Common myeloid progenitor, CD34-positive (primary cell): ENCODE results near the gene ATRIP.
A peak's percentile ranks its signal among the peaks of the same experiment; 100 is the strongest.

Experiments
- CTCF ChIA-PET: fragments of 350-600 bp; sonication (Branson Sonifier 250); formaldehyde crosslinking; loops from one replicate; lab custom pipeline; 2021; ENCODE audit warnings: antibody characterized with exemption; lab: Charles Lee
- POLR2A ChIA-PET: fragments of 350-600 bp; sonication (Branson Sonifier 250); formaldehyde crosslinking; loops from one replicate; lab custom pipeline; 2021; ENCODE audit warnings: antibody characterized with exemption; lab: Charles Lee
- DNase-seq, 3 donors: peaks; one replicate each; pipeline versions ENCODE4 v3.0.0 to v3.0.0-alpha.2; 2013
- H3K27ac ChIP-seq, 2 experiments: 1 replicate in 1 of 2; 2 replicates in 1 of 2; pipeline ENCODE4 v1.7.0; 2013; ENCODE audit warnings: inconsistent platforms in 2 of 2, low read length in 2 of 2, mild to moderate bottlenecking in 2 of 2, low read depth in 1 of 2, moderate library complexity in 1 of 2; ENCODE audit not compliant: severe bottlenecking in 2 of 2, insufficient read depth in 1 of 2, poor library complexity in 1 of 2
- H3K27me3 ChIP-seq, 5 experiments: replicated peaks in 2 of 5; 1 replicate in 3 of 5; 2 replicates in 2 of 5; pipeline versions ENCODE4 v1.6.1 to v1.7.0; 2013; ENCODE audit warnings: low read length in 4 of 5, mild to moderate bottlenecking in 2 of 5, moderate library complexity in 2 of 5, inconsistent platforms in 1 of 5; ENCODE audit not compliant: insufficient read depth in 5 of 5, control insufficient read depth in 4 of 5
- H3K36me3 ChIP-seq, 4 experiments: 1 replicate in 2 of 4; 2 replicates in 2 of 4; pipeline versions ENCODE4 v1.6.1 to v1.7.0; 2013; ENCODE audit warnings: low read length in 3 of 4, control low read depth in 1 of 4, mild to moderate bottlenecking in 1 of 4; ENCODE audit not compliant: control insufficient read depth in 4 of 4, insufficient read depth in 4 of 4
- H3K4me1 ChIP-seq, 4 experiments: 1 replicate in 3 of 4; 2 replicates in 1 of 4; pipeline versions ENCODE4 v1.6.1 to v1.7.1; 2013; ENCODE audit warnings: low read length in 3 of 4, mild to moderate bottlenecking in 3 of 4, control low read depth in 1 of 4, inconsistent platforms in 1 of 4, moderate library complexity in 1 of 4; ENCODE audit not compliant: control insufficient read depth in 4 of 4, insufficient read depth in 4 of 4; ENCODE audit errors: control extremely low read depth in 1 of 4
- H3K4me3 ChIP-seq, 7 experiments: 1 replicate in 4 of 7; 2 replicates in 3 of 7; pipeline versions ENCODE4 v1.5.1 to v1.7.0; 2013; ENCODE audit warnings: mild to moderate bottlenecking in 7 of 7, low read length in 6 of 7, moderate library complexity in 6 of 7, inconsistent platforms in 2 of 7, low read depth in 2 of 7, control low read depth in 1 of 7; ENCODE audit not compliant: insufficient read depth in 4 of 7, control insufficient read depth in 1 of 7; ENCODE audit errors: extremely low read depth in 1 of 7
- H3K9me3 ChIP-seq, 5 experiments: 1 replicate in 4 of 5; 2 replicates in 1 of 5; pipeline versions ENCODE4 v1.6.1 to v1.7.1; 2013; ENCODE audit warnings: low read length in 4 of 5, mild to moderate bottlenecking in 2 of 5, inconsistent platforms in 1 of 5, low read depth in 1 of 5, moderate library complexity in 1 of 5; ENCODE audit not compliant: control insufficient read depth in 4 of 5, insufficient read depth in 2 of 5; ENCODE audit errors: control extremely low read depth in 1 of 5
- WGBS: methylation state at CpG from one replicate; pipeline ENCODE4 v1.1.5; 2013; ENCODE audit not compliant: insufficient coverage; 5-methylcytosine and 5-hydroxymethylcytosine counted together

Gene ATRIP

DNA sequence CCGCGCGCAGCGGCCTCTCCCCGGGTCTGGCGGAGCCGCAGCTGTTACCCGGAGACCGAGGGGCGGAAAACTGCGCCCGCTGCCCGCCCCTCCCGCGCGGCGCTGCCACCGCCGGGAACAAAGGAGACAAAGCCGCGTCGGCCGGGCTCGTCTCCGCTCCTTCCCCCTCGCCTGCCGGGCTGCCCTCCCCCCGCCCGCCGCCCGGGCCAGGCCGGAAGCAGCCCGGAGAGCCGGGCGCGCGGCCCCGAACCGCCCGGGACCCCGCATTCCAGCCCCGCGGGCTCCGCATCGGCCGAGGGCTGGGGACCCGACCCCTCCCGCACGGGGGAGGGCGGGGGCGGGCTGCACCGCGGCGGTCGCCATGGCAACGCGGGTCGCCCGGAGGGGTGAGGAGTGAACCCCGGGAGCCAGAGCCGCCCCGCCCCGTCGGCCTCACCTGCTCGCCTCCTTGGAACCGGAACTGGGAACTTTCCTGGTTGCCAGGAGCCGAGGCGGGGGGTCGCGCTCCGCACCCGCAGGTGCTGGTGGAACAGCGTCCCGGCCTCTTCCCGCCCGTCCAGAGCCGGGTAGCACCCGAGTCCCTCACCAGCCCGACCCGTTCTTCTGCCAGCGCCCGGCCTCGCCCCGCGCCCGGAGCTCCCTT lies 17.1 kb upstream of the ATRIP start:
- peak overlapping the region; percentile 51 to 83 (median 59) for H3K4me3 ChIP-seq
- H3K9me3 ChIP-seq: no peaks in the 10 kb centered on the region
- peaks cover 2 to 32% (median 14%) of the 10 kb centered on the region in 4 experiments for H3K36me3 ChIP-seq
- ChIA-PET CTCF (interaction anchor here (0.8 to 9.8 kb wide), 2 partner anchors 158 to 188 kb away, joined by 3 to 164 read pairs; no protein-coding TSS in a partner anchor), POLR2A (interaction anchor here (1.0 kb wide), 1 partner anchor 15 kb away, joined by 3 read pairs; no protein-coding TSS in a partner anchor)
- peaks cover 0 to 15% (median 12%) of the 10 kb centered on the region in 4 experiments for H3K4me1 ChIP-seq
- WGBS: under 1% methylated on average over 59 of the region's 86 CpGs
- H3K27me3 ChIP-seq: peaks cover 0 to 9% (median 3%) of the 10 kb centered on the region in 5 experiments
- no peak overlapping the region for H3K27ac ChIP-seq
- DNase-seq: peak; percentile 19 to 63 (median 50)

GRCh38 chr3:48429960-48430707 lies 16.4 kb upstream of the ATRIP start, which contains the start of gene PLXNB1:
Gene PLXNB1, minus strand, starts transcription at chr3:48430086. Its CDS starts 5,475 bp downstream, at chr3:48424611.
- Histone ChIP-seq H3K4me3 (peak within 1 kb of the TSS; percentile 51 to 83 (median 59)), H3K27me3 (peaks cover 0 to 9% (median 3%) of the 10 kb centered on the region in 5 experiments), H3K4me1 (peaks cover 0 to 15% (median 12%) of the 10 kb centered on the region in 4 experiments), H3K36me3 (peaks cover 2 to 38% (median 14%) of the 10 kb centered on the region in 4 experiments), H3K27ac (no peak within 1 kb of the TSS), H3K9me3 (no peaks in the 10 kb centered on the region)
- ChIA-PET CTCF (interaction anchor here (0.8 to 9.8 kb wide), 6 partner anchors 17 to 189 kb away, joined by 3 to 164 read pairs (median 4); no protein-coding TSS in a partner anchor), POLR2A (interaction anchor here (1.0 kb wide), 1 partner anchor 16 kb away, joined by 3 read pairs; no protein-coding TSS in a partner anchor)
- 21% methylated on average over 14 of the region's 15 CpGs for WGBS
- peak; percentile 14 to 73 (median 67) for DNase-seq

GRCh38 chr3:48430708-48431101 lies 15.8 kb upstream of the ATRIP start:
- H3K27me3 ChIP-seq: peaks cover 0 to 9% (median 3%) of the 10 kb centered on the region in 5 experiments
- H3K9me3 ChIP-seq: no peaks in the 10 kb centered on the region
- H3K4me1 ChIP-seq: peaks cover 0 to 15% (median 12%) of the 10 kb centered on the region in 4 experiments
- H3K36me3 ChIP-seq: peaks cover 2 to 38% (median 14%) of the 10 kb centered on the region in 4 experiments
- no peak for DNase-seq
- no peak overlapping the region for H3K27ac ChIP-seq
- H3K4me3 ChIP-seq: no peak overlapping the region
- WGBS: 100% methylated on average over 1 of the region's 1 CpG
- ChIA-PET POLR2A (no interaction called here), CTCF (interaction anchor here (0.8 to 9.8 kb wide), 6 partner anchors 18 to 159 kb away, joined by 3 to 164 read pairs (median 4); no protein-coding TSS in a partner anchor)

- peaks cover 0 to 20% (median 18%) of the 10 kb centered on the region in 4 experiments for H3K4me1 ChIP-seq
- CTCF ChIA-PET: interaction anchor here (0.8 to 9.8 kb wide), 8 partner anchors 18 to 199 kb away, joined by 3 to 164 read pairs (median 10); no protein-coding TSS in a partner anchor
- peaks cover 2 to 38% (median 14%) of the 10 kb centered on the region in 4 experiments for H3K36me3 ChIP-seq
- no peak overlapping the region for H3K27ac ChIP-seq
- WGBS: 96% methylated on average over 7 of the region's 8 CpGs
- no peak overlapping the region for H3K4me3 ChIP-seq
- POLR2A ChIA-PET: no interaction called here
- peaks cover 0 to 9% (median 3%) of the 10 kb centered on the region in 5 experiments for H3K27me3 ChIP-seq
- H3K9me3 ChIP-seq: no peaks in the 10 kb centered on the region
- DNase-seq: no peak
Measured at GRCh38 chr3:48431224-48432029, 15.1 kb upstream of the ATRIP start.

- Histone ChIP-seq H3K4me3 (no peak overlapping the region), H3K4me1 (peaks cover 0 to 23% (median 20%) of the 10 kb centered on the region in 4 experiments), H3K27me3 (peaks cover 0 to 9% (median 3%) of the 10 kb centered on the region in 5 experiments), H3K9me3 (no peaks in the 10 kb centered on the region), H3K36me3 (peaks cover 2 to 38% (median 14%) of the 10 kb centered on the region in 4 experiments), H3K27ac (peak overlapping the region in 1 of 2 experiments; percentile 4)
- 95% methylated on average over 15 of the region's 16 CpGs for whole genome bisulfite sequencing
- ChIA-PET POLR2A (no interaction called here), CTCF (interaction anchor here (0.6 to 9.8 kb wide), 18 partner anchors 9 to 248 kb away, joined by 3 to 164 read pairs (median 4); partner anchors contain the start of gene ATRIP)
- DNase-seq: peak; percentile 37 to 53 (median 53)
Measured at GRCh38 chr3:48432411-48433371, 13.8 kb upstream of the ATRIP start.
